HG02571 (cell line): ENCODE data around the gene LRRC30.

Source experiments
- ATAC-seq: cut with Tn5 transposase; IDR thresholded peaks from one replicate; pipeline ENCODE4 v1.9.1; 2021; ENCODE audit warnings: mild to moderate bottlenecking, moderate library complexity; ENCODE audit not compliant: unreplicated experiment

The LRRC30 gene

DNA sequence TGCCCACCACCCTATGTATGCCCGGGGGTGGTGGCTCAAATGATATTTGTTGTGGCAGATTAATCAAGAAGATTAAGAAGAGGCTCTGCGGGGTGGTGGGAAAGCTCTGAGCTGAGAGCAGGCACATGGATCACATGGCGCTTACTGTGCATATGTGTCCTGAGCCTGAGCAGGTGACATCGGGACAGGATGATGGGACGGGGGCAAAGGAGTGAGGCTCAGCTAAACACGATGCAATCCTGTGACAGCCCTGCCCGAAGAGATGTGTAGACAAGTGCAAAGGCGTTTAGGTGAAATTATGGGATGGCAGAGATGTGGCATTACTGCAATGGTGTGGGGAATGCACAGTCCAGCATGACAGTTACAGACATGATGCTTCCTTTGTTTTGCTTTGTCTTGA lies 6.0 kb downstream of the LRRC30 start:
- ATAC-seq = no peak

DNA sequence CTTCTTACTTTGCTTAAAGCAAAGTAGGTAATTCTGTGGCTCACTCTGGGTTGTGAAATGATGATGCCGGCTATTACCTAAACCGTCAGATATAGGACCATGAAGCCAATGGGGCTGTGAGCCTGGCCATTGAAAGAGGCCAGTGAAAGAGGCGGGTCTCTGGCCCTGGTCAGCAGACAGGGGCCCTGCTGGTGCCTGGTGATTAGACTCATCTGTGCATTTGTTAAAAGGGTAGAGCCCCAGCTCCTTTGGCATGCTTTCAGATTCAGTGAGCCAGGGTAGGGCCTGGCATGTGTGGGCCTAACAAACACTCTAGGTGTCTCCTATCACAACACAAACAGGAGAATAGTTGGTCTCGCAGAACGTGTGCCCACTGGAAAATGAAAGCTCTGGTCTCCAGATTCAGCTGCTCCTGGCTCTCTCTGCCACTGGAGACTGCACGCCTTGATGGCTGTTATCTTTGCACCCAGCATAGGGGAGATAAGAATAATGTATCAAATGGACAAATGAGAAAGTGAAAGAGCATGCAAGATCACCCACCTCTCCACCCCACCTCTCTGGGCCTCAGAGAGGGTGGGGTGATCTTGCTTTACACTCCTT lies 6.9 kb downstream of the LRRC30 start:
- ATAC-seq = no peak

DNA sequence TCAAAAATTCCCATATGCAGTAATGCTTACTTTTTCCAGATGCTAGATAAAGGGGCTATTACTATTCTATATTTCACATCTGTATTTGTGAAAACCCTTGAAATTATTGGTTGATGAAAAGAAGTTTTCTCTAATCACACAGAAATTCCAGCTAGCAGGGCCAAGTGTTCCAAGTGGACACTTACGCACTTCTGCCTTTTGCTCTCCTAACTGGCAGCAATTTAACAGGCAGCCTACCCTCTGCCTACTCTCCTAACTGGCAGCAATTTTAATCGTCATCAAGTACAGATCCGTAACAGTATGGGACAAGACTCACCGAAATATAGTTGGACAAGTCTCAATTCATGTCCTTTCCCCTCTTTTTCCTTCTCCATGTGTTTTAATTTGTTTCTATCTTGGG lies 12.0 kb downstream of the LRRC30 start:
- no peak for ATAC-seq

DNA sequence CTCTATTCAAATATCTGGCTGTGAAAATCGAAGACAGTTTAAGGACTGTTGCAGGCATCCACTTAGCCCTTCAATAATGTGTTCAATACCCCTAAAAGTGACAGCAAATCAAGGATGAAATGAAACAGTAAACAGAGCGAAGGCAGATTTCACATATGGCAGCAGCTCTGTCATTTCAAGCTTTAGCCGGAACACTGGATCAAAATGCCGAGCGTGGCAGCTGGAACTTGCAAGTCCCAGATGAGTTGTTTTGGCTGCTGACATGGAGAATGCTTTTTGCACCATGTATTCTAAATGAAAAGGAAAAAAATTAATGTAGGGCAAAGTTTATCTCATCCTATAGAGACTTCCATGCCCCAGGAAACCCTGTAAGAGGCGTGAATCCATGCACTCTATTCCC lies 18.0 kb downstream of the LRRC30 start:
- no peak for ATAC-seq

DNA sequence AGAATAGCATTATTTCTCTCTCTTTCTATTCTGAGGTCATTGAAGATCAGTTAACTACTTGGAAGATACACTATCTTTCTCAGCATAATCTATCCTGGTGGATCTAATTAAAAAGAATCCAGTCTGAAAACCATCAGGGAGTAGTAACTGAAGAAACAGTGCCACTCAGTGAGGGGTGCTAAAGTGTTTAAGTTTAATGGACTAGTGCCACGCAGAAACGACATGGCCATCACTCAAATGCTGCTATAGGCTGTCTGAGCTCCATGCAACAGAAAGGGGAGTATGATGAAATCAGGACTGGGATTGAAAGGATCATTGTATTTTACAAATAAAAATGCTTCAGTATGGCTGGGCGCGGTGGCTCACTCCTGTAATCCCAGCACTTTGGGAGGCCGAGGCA lies 23.3 kb downstream of the LRRC30 start:
- no peak for ATAC-seq

DNA sequence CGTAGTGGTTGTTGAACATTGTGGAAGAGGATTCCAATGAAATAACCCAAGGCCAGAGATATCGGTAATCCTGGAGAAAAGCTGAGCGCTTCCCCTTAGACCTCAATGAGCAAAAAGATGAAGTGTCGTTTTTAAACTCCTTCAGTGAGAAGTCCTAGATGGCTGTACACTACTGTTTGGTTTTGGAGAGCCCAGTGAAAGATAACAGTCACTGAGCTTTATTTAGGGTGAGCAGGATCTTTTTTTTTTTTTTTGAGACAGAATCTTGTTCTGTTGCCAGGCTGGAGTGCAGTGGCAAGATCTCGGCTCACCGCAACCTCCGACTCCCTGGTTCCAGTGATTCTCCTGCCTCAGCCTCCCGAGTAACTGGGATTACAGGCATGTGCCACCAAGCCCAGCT lies 24.2 kb downstream of the LRRC30 start:
- ATAC-seq = no peak

DNA sequence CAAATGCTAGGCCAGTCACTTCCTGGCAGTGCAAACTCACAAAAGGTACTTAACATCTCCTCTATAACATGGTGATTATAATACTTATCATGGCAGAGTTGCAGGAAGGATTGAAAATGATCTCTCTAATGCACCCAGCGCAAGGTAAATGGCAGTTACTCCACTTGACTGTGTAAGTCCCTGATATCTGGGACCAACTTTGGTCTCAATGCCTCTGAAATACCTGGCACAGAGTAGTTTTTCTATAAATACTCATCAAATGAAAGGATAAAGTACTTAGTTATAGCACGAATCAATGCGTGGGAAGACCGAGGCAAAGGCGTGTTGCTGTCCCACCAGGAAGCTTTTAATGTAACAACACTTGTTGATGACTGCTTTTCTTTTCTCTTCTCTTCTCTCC lies 24.8 kb downstream of the LRRC30 start:
- ATAC-seq = no peak

DNA sequence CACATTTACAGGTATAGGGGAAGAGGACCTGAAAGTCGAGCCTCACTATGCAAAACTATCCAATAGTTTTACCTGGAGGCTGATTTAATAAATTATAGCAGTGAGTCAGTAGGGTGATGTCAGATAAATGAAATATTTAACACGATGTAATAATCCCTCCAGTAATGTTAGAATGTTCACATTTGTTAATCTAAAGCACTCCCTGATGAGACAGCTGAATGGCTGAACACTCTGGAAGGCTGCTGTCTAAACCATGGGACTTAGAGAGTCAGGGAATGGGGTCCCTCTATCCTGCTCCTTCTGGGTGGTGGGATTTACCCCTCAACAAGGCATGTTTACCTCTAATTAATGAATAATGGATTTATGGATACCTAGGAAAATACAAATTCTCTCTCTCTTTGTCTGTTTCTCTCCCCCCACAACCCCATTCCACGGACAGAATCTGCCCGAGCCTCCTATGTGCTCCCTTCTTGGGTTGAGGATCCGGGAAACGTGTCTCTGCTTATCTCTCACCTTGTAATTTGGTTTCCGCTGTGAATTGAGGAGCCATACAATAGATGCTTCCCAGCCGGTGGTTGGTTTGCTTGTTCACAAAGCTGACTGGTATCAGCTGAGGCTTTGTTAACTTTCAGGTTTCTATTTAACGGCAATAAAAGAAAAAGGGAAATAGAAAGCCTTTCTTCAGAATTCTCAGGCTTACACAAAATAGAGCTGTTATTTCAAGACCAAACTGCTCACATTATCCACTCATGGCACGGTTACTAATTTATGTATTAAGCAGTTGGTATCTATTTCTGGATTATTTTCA lies 25.9 kb downstream of the LRRC30 start:
- ATAC-seq = no peak

DNA sequence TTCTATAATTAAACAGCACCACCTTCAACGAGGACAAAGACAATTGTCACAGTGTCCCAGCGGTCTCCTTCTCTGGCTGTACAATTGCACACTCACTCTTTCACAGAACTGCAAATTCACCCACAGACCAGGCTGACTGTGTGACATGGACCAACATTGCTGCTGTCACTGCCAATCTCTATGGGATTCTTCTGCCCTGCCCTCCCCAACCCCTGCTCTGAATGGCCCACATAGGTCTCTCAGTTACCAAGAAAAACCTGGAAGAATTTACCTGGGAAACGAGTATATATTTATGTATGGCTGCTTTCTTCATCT lies 26.5 kb downstream of the LRRC30 start:
- no peak for ATAC-seq

DNA sequence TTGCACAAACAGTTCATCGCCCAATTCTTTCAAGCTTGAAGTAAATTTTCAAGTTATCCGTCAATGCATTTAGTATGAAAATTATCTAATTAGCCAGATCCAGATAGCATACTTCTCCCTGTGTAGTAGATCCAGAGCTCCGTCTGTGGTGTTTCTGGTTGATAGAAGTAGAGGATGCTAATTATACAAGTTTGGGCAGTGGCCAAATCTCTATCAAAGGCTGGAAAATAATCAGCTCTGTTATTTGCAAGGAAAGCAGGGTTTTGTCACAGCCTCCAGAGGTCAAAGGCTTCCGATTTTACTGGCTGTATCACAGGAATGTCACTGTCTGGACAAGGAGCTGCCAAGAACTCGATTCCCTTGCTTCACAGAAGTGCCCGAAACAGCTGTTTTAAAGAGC lies 28.6 kb downstream of the LRRC30 start:
- no peak for ATAC-seq

DNA sequence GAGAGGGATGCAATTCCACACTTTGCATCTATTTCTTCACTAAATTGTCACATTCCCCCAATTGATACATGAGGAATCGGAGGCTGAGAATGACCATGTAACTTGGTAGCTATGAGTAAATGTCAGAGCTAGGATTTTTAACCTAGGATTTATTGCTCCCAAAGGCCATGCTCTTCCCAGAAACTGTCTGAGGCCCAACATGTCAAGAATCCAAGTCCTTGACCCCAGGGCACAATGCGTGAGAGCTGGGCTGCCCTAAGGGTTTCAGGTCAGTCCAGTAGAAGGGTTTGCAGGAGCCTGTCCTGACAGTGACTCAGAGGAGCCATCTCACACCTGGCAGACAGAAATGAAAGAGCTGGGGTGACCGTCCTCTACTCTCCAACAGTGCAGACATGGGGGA lies 30.3 kb downstream of the LRRC30 start:
- ATAC-seq = no peak

DNA sequence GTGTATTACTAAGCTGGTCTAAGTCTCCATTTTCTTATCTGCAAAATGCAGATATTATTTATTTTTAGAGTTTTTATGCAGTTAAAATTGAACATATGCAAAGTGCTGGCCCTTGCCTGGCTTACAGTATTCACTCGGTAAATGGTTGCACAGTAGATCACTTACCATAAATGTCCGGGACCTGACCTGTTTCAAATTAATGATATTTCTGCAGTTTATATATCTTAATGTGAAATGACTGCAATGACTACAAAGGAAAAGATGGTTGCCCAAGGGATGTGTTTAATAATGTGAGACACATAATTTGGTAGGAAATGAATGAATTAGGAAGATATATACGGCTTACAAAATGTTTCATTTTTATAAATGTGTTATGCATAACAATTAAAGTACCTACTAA lies 37.1 kb downstream of the LRRC30 start:
- no peak for ATAC-seq

DNA sequence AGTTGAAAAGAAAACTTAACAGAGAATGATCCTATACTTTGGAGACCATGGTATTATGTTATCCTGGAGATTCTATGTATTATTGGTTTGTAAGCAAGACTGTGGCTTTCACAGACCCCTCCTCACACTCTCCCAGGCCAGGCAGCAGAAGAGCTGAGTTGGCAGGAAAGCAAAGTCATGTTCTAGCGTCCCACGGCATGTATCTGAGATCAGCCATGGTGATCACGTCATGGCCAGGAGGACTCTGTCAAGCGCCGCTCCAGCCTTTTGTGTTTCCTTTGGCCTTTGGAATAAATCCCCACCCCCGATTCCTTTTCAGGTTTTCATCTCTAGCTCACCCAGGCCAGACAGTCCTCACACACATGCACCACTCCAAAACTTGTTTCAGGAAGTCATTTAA lies 39.1 kb downstream of the LRRC30 start:
- ATAC-seq = no peak

DNA sequence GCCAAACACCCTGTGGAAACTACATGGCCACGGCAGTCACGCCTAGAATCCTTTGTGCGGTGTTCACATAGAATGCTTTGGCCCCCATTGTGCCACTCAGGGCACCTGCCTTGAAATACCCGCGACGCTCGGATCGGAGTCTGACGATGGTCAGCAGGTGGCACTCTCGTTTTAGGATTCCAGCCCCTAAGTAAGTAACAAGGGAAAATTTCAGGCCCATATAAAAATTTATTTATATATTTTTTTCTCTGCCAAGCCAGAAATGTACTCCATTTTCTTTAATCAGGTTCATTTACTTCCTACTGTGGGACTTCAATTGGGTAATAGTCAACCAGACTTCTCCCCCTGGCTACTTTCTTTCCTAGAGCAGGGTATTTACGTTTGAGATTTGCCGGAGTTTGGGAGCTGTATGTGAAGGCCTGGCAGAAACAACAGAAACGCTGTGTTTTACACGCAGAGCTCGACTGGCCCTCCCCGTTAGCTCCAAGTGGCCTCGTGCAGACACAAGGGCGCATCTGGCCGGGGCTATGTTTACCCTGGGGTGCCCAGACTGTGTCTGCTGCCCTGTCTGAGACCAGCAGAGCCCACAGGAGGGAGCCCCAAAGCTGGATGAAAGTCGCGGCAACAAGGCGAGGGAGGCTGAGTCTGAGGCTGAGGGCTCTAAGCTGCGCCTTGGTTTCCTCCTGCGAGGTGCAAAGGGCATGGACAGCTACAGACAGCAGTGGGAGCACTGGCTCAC lies 41.6 kb downstream of the LRRC30 start:
- ATAC-seq = no peak

DNA sequence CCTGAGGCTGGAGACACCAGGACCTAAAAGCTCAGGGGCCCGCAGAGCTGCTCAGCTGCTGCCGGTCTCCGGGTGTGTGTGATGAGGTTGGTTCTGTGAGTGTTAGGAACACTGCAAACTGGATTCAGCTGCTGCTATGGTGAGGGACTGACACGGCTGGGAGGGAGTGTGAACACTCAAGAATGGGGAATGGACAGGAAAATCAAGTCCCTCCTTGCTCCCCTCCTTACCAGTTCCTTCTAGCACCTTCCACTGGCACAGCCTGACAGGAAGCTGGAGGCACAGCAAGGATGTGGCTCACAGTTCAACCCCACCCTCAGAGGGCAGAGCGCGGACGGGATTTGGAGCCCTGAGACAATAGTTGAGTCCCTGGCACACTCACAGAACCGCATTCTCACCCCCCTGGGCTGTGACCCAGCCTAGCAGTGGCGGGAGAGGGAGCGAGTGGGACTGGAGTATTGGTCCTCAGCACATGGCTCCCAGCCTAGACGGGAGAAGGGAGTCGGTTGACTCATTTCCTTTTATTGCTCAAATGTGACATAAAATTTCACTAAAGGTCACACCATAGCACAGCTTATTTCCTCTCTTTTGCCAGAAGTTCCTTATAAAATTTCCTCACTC lies 42.5 kb downstream of the LRRC30 start:
- ATAC-seq = no peak

DNA sequence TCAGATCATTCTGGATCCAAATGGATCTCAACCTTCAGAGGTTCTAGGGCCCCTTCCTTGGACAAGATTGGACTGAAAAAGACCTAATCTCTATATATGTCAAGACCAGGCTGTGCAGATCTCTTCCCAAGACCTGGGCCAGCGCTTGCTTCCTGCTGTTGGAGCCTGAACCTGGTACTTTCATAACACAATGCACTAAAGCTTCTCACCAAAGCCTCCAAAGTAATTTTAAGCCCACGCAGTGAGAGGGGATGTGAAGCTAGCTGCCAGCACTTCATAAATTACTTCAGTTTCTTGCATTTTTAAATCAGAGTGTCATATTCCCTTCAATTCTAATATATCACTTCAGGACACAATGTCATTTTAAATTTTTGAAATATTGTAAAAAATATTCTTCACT lies 50.7 kb downstream of the LRRC30 start:
- no peak for ATAC-seq
